ENCODE measurements around the gene UBE2QL1.

DNA sequence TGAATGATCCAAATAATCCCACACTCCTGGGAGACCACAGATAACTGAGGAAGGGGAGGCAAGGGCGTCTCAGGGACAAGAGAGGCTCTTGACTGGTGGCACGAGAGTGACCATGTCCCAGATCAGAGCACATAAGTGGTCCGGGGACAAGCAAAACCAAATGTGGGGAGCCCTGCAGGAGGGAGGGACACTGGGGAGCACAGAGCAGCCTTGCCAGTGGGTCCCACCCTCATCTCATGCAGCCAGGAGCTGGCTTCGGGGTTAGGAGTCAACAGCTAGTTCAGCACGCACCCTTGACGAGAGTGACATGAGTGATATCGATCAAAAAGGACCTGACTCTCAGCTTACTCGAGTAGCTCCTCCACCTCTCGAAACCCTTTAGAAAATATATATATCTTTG, 16.5 kb upstream of the UBE2QL1 start:
- TF ChIP-seq, protein P1, sequence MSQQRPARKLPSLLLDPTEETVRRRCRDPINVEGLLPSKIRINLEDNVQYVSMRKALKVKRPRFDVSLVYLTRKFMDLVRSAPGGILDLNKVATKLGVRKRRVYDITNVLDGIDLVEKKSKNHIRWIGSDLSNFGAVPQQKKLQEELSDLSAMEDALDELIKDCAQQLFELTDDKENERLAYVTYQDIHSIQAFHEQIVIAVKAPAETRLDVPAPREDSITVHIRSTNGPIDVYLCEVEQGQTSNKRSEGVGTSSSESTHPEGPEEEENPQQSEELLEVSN (IDR thresholded peaks at IDR 0.05) = no peak
- TF ChIP-seq CHD2 (IDR thresholded peaks at IDR 0.05; ENCODE audit: low read length) = no peak
- TF ChIP-seq, protein P2, sequence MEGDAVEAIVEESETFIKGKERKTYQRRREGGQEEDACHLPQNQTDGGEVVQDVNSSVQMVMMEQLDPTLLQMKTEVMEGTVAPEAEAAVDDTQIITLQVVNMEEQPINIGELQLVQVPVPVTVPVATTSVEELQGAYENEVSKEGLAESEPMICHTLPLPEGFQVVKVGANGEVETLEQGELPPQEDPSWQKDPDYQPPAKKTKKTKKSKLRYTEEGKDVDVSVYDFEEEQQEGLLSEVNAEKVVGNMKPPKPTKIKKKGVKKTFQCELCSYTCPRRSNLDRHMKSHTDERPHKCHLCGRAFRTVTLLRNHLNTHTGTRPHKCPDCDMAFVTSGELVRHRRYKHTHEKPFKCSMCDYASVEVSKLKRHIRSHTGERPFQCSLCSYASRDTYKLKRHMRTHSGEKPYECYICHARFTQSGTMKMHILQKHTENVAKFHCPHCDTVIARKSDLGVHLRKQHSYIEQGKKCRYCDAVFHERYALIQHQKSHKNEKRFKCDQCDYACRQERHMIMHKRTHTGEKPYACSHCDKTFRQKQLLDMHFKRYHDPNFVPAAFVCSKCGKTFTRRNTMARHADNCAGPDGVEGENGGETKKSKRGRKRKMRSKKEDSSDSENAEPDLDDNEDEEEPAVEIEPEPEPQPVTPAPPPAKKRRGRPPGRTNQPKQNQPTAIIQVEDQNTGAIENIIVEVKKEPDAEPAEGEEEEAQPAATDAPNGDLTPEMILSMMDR (IDR thresholded peaks at IDR 0.05; ENCODE audit: control extremely low read depth in 1 of 3, insufficient read depth in 1 of 3, low read depth in 1 of 3, low read length in 3 of 3) = no peak
- TF ChIP-seq NANOG (IDR thresholded peaks at IDR 0.05; ENCODE audit: insufficient read depth, low read depth, low read length, poor library complexity, severe bottlenecking) = no peak
- TF ChIP-seq CBX5 (IDR thresholded peaks at IDR 0.05; ENCODE audit: low read depth, low read length) = no peak
- TF ChIP-seq MAFK (IDR thresholded peaks at IDR 0.05; ENCODE audit: low read depth, low read length) = no peak
- no peak for TF ChIP-seq POLR2A (IDR thresholded peaks at IDR 0.05; ENCODE audit: control extremely low read depth in 1 of 2, low read depth in 2 of 2, low read length in 2 of 2)
- TF ChIP-seq SIN3A (conservative IDR thresholded peaks at IDR 0.05 in 1 of 2, IDR thresholded peaks at IDR 0.05 in 1 of 2; ENCODE audit: low read depth in 1 of 2, low read length in 2 of 2) = no peak
- no peak for TF ChIP-seq EZH2 (IDR thresholded peaks at IDR 0.05; ENCODE audit: low read depth, low read length, severe bottlenecking)

All from H1 (cell line).